ENCODE results near the gene AGRP.

GRCh38 chr16:67474551-67475455 lies 8.5 kb downstream of the AGRP start:
- TF ChIP-seq CTCF (conservative IDR thresholded peaks at IDR 0.05; ENCODE audit: low read length) = no peak
- no peak for TF ChIP-seq EZH2phosphoT487 (IDR thresholded peaks at IDR 0.05; ENCODE audit: borderline replicate concordance, low read depth, low read length)

All from OCI-LY7 (cell line).